Neuronal stem cell (in vitro differentiated cells): Measurements from ENCODE around the gene INTS1.

Experiments
- DNase-seq: peaks from one replicate; pipeline ENCODE4 v3.0.0-alpha.2; 2013; ENCODE audit warnings: low spot score
- H2AFZ ChIP-seq: one replicate; pipeline ENCODE4 v1.6.1; 2013; ENCODE audit warnings: mild to moderate bottlenecking, low read length, inconsistent platforms
- H2AK5ac ChIP-seq: 2 replicates; pipeline ENCODE4 v1.6.1; 2013; ENCODE audit warnings: low read depth, mild to moderate bottlenecking, inconsistent platforms, low read length, moderate library complexity, mixed read lengths
- H2BK120ac ChIP-seq: 2 replicates; pipeline ENCODE4 v1.6.1; 2013; ENCODE audit warnings: low read depth, mild to moderate bottlenecking, inconsistent platforms, low read length, moderate library complexity, mixed read lengths
- H2BK12ac ChIP-seq: one replicate; pipeline ENCODE4 v1.6.1; 2013; ENCODE audit warnings: low read length, inconsistent platforms
- H2BK15ac ChIP-seq: 2 replicates; pipeline ENCODE4 v1.6.1; 2013; ENCODE audit warnings: mild to moderate bottlenecking, low read length, inconsistent platforms, mixed read lengths
- H2BK5ac ChIP-seq: one replicate; pipeline ENCODE4 v1.6.1; 2013; ENCODE audit warnings: inconsistent platforms, mild to moderate bottlenecking, low read length, moderate library complexity
- H3K14ac ChIP-seq: one replicate; pipeline ENCODE4 v1.6.1; 2013; ENCODE audit warnings: low read length, inconsistent platforms
- H3K18ac ChIP-seq: 2 replicates; pipeline ENCODE4 v1.6.1; 2013; ENCODE audit warnings: low read length, inconsistent platforms
- H3K23ac ChIP-seq: 2 replicates; pipeline ENCODE4 v1.6.1; 2013; ENCODE audit warnings: low read depth, mild to moderate bottlenecking, mixed read lengths, low read length, inconsistent platforms; ENCODE audit not compliant: poor library complexity
- H3K27ac ChIP-seq: replicated peaks from 3 replicates; pipeline ENCODE4 v1.5.1; 2013; ENCODE audit warnings: low read length, inconsistent platforms
- H3K27me3 ChIP-seq, 3 experiments: 2 replicates each; pipeline ENCODE4 v1.6.1; 2013; ENCODE audit warnings: low read length in 3 of 3, mild to moderate bottlenecking in 2 of 3, inconsistent platforms in 1 of 3, low read depth in 1 of 3, mixed read lengths in 1 of 3, moderate library complexity in 1 of 3; ENCODE audit not compliant: control insufficient read depth in 3 of 3, insufficient read depth in 3 of 3
- H3K36me3 ChIP-seq, 2 donors: replicated peaks in 1 of 2; 2 replicates each; pipeline ENCODE4 v1.6.1; 2013; ENCODE audit warnings: low read length in 2 of 2; ENCODE audit not compliant: control insufficient read depth in 2 of 2, insufficient read depth in 2 of 2
- H3K4ac ChIP-seq: 2 replicates; pipeline ENCODE4 v1.6.1; 2013; ENCODE audit warnings: inconsistent platforms, mild to moderate bottlenecking, low read length, moderate library complexity
- H3K4me1 ChIP-seq, 2 donors: 1 replicate in 1 of 2; 2 replicates in 1 of 2; pipeline ENCODE4 v1.6.1; 2013; ENCODE audit warnings: low read length in 2 of 2, low read depth in 1 of 2; ENCODE audit not compliant: control insufficient read depth in 2 of 2, insufficient read depth in 1 of 2
- H3K4me2 ChIP-seq: one replicate; pipeline ENCODE4 v1.6.1; 2013; ENCODE audit warnings: mild to moderate bottlenecking, low read length, inconsistent platforms; ENCODE audit not compliant: insufficient read depth, poor library complexity, severe bottlenecking
- H3K4me3 ChIP-seq, 2 donors: 2 replicates each; pipeline ENCODE4 v1.5.1; 2013; ENCODE audit warnings: low read length in 2 of 2, mild to moderate bottlenecking in 2 of 2, inconsistent platforms in 1 of 2, moderate library complexity in 1 of 2
- H3K79me1 ChIP-seq: one replicate; pipeline ENCODE4 v1.6.1; 2013; ENCODE audit warnings: low read depth, mild to moderate bottlenecking, inconsistent platforms, low read length, moderate library complexity
- H3K9ac ChIP-seq: one replicate; pipeline ENCODE4 v1.6.1; 2013; ENCODE audit warnings: mild to moderate bottlenecking, low read depth, low read length, inconsistent platforms; ENCODE audit not compliant: poor library complexity
- H3K9me3 ChIP-seq, 2 donors: replicated peaks in 1 of 2; 2 replicates each; pipeline versions ENCODE3 to v1.6.1; 2013; ENCODE audit warnings: low read length in 2 of 2, mild to moderate bottlenecking in 2 of 2, inconsistent platforms in 1 of 2, low read depth in 1 of 2, mixed read lengths in 1 of 2, moderate library complexity in 1 of 2; ENCODE audit not compliant: control insufficient read depth in 2 of 2, insufficient read depth in 1 of 2
- H4K8ac ChIP-seq: one replicate; pipeline ENCODE4 v1.6.1; 2013; ENCODE audit warnings: low read depth, mild to moderate bottlenecking, inconsistent platforms, low read length, moderate library complexity
- H4K91ac ChIP-seq: one replicate; pipeline ENCODE4 v1.6.1; 2013; ENCODE audit warnings: low read length, low read depth, mild to moderate bottlenecking, inconsistent platforms; ENCODE audit not compliant: poor library complexity
- WGBS, 2 donors: extraction: QIAGEN DNeasy Blood & Tissue Kit; methylation state at CpG; one replicate each; pipeline ENCODE4 v1.1.7; 2013; ENCODE audit warnings: missing lambda C conversion rate in 2 of 2, mixed read lengths in 1 of 2; ENCODE audit not compliant: insufficient read length in 2 of 2, insufficient replicate concordance in 1 of 2; ENCODE audit errors: extremely low coverage in 2 of 2; 5-methylcytosine and 5-hydroxymethylcytosine counted together

Gene INTS1

DNA sequence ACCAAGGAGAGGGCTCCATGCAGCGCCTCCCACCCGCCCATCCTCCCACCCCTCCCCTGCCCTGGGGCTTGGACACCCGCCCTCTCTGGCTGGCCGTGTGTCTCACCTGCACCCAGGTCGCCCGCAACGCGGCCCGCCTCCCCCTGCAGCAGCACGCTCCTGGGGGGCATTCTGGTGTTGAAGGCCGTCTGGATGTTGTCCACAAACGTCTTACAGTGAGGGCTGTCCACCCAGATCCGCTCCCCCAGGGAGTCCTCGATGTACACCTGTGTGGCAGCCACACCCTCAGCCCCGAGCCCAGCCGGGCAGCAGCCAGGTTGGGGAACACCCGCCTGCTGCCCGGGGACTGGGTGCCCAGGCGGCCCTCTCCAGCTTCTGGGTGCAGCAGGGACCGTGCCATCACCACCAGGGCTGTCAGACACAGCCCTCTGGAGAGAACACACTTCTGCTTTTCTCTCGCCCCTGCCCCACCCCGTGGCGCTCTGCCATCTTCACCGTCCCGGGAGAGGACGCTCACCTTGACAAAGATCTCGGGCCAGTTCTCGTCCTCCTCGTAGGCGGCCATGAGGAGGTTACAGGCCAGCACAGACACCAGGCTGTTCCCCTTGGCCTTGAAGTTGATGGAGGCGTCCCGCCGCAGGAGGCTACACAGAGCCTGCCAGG is 4.7 kb downstream of the INTS1 start:
- Histone ChIP-seq H3K4me2 (no peak overlapping the region), H2AK5ac (no peak overlapping the region), H2BK15ac (no peak overlapping the region), H2AFZ (no peak overlapping the region), H3K9ac (no peak overlapping the region), H3K27me3 (no peaks in the 10 kb centered on the region), H4K8ac (no peak overlapping the region), H3K14ac (no peak overlapping the region), H3K9me3 (no peaks in the 10 kb centered on the region), H3K4ac (no peak overlapping the region), H3K79me1 (peaks cover 18% of the 10 kb centered on the region), H3K4me1 (peaks cover 5 to 6% of the 10 kb centered on the region in 2 donors), H2BK12ac (no peak overlapping the region), H2BK5ac (no peak overlapping the region), H3K4me3 (no peak overlapping the region), H2BK120ac (no peak overlapping the region), H4K91ac (no peak overlapping the region), H3K27ac (no peak overlapping the region), H3K18ac (no peak overlapping the region), H3K23ac (no peak overlapping the region), H3K36me3 (peaks cover 45 to 80% of the 10 kb centered on the region in 2 donors)
- WGBS, 2 donors, result no CpG with 5 or more reads among the region's 33 CpGs
- DNase-seq, result no peak

DNA sequence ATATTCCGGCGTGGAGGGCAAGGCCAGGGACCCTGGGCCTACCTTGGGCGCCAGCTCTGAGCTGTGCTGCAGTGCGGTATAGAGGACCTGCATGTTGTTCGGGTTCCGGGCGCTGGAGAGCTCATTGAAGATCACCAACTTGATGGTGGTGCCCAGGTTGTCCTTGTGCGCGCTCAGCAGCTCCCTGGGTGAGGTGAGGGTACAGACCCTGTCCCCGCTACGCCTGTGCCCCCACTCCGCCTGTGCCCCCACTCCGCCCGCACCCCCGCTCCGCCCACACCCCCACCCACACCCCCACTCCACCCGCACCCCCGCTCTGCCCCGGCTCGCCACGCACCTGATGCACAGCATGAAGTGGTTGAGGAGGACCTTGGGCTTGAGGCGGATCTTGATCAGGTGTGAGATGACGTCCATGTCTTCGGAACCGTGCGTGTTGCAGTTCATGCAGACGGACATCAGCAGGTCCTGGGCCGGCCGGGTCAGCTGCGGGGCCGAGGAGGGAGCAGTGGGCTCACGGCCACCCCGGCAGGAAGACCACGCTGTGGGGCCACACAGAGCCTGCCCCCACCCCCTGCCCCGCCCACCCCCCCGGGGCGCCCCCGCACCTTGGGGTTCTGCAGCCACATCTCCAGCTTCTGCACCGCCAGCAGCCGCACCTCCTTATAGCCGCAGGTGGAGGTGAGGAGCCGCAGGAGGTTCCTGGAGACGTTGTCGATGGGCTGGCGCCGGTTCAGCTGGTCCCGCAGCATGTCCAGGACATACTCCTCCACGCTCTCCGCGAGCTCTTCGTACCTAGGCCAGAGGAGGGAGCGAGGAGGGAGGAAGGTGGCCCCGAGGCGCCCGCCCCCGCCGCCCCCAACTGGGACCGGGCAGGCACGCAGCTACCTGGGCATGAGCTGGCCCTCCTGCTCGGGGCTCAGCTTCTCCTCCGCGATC is 5.6 kb downstream of the INTS1 start:
- Histone ChIP-seq H3K4me1 (peaks cover 5 to 6% of the 10 kb centered on the region in 2 donors), H2BK5ac (no peak overlapping the region), H3K79me1 (peaks cover 14% of the 10 kb centered on the region), H2BK12ac (no peak overlapping the region), H2BK15ac (no peak overlapping the region), H3K27me3 (no peaks in the 10 kb centered on the region), H3K18ac (no peak overlapping the region), H3K9me3 (no peaks in the 10 kb centered on the region), H3K36me3 (peaks cover 50 to 89% of the 10 kb centered on the region in 2 donors), H3K23ac (no peak overlapping the region), H4K8ac (no peak overlapping the region), H3K4me2 (no peak overlapping the region), H2AFZ (no peak overlapping the region), H3K4me3 (no peak overlapping the region), H3K9ac (no peak overlapping the region), H4K91ac (no peak overlapping the region), H3K27ac (no peak overlapping the region), H3K4ac (no peak overlapping the region), H3K14ac (no peak overlapping the region), H2BK120ac (no peak overlapping the region), H2AK5ac (no peak overlapping the region)
- no CpG with 5 or more reads among the region's 62 CpGs for WGBS, 2 donors
- no peak for DNase-seq

DNA sequence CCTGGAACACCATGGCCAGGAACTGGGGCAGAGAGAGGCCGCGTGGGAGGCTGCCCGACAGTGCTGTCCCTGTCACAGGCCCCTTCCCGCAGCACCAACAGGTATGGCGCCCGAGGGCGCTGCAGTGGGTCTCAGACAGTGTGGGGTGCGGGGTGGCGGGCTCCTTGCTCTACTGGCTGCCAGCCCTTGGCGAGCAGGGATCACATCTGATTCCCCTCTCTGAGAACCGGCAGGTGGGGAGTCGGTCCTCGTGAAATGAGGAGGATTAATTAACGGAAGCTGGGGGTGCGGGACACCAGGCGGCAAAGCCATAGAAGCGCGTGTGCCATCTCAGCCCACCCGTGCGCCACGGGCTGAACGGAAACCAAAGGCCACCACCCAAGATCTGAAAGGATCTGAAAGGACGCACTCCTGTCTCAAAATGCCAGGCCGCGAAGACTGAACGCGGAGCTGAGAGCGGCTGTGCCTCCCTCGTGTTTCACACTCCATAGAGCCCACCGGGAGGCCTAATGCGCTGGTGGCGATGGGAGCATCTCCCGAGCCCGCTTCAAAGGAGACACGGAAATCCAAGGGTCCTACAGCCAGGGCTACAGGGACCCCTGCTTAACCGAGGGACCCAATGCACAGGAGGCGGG is 6.8 kb downstream of the INTS1 start:
- H2AK5ac ChIP-seq, result no peak overlapping the region
- no peaks in the 10 kb centered on the region for H3K9me3 ChIP-seq
- no peak overlapping the region for H3K4me3 ChIP-seq
- no peak overlapping the region for H2BK5ac ChIP-seq
- DNase-seq, result no peak
- no peaks in the 10 kb centered on the region for H3K27me3 ChIP-seq
- peaks cover 48 to 89% of the 10 kb centered on the region in 2 donors for H3K36me3 ChIP-seq
- H2BK12ac ChIP-seq, result no peak overlapping the region
- WGBS, 2 donors, result no CpG with 5 or more reads among the region's 37 CpGs
- H3K18ac ChIP-seq, result no peak overlapping the region
- H3K4ac ChIP-seq, result no peak overlapping the region
- no peak overlapping the region for H3K14ac ChIP-seq
- H2AFZ ChIP-seq, result no peak overlapping the region
- peaks cover 7% of the 10 kb centered on the region for H3K79me1 ChIP-seq
- H3K23ac ChIP-seq, result no peak overlapping the region
- no peak overlapping the region for H2BK15ac ChIP-seq
- no peak overlapping the region for H3K9ac ChIP-seq
- H4K91ac ChIP-seq, result no peak overlapping the region
- no peak overlapping the region for H2BK120ac ChIP-seq
- no peak overlapping the region for H3K27ac ChIP-seq
- no peak overlapping the region for H3K4me2 ChIP-seq
- H3K4me1 ChIP-seq, result no peaks in the 10 kb centered on the region
- no peak overlapping the region for H4K8ac ChIP-seq
